Measurements from ENCODE around the gene ARSG.

GRCh38 chr17:68383443-68384321 is 92.4 kb downstream of the ARSG start:
- TF ChIP-seq CTCF (conservative IDR thresholded peaks at IDR 0.05; ENCODE audit: low read length): no peak
- no peak for TF ChIP-seq EZH2phosphoT487 (IDR thresholded peaks at IDR 0.05; ENCODE audit: borderline replicate concordance, low read depth, low read length)
